Right lobe of liver (tissue), 6 donors: ENCODE data around the gene FGFR4. TPM values are rescaled to one million over a fixed set of nuclear protein-coding genes. Genes with fewer than 3 reads are reported as not detected.

Source experiments
- ATAC-seq, 4 donors: fragments of 200-7000 bp; cut with Tn5 transposase; one replicate each; pipeline ENCODE4 v1.9.1; 2020; ENCODE audit warnings: mild to moderate bottlenecking in 4 of 4, moderate library complexity in 4 of 4
- DNase-seq, 3 donors: peaks; one replicate each; pipeline ENCODE4 v3.0.0-alpha.2; 2020
- H3K27ac ChIP-seq, 3 donors: fragments of 200-600 bp; one replicate each; pipeline ENCODE4 v1.8.0; 2022
- H3K27me3 ChIP-seq, 2 donors: fragments of 200-600 bp; one replicate each; pipeline ENCODE4 v1.8.0; 2022
- H3K36me3 ChIP-seq, 4 donors: fragments of 200-600 bp; sonication (generic) in 1 of 4; one replicate each; pipeline versions ENCODE4 v1.5.1 to v1.8.0; 2017 to 2022; ENCODE audit warnings: control low read depth in 1 of 4
- H3K4me1 ChIP-seq, 4 donors: fragments of 200-600 bp; sonication (generic) in 1 of 4; one replicate each; pipeline versions ENCODE4 v1.5.1 to v1.8.0; 2017 to 2022; ENCODE audit warnings: control low read depth in 1 of 4
- H3K4me3 ChIP-seq, 3 donors: fragments of 200-600 bp; one replicate each; pipeline ENCODE4 v1.8.0; 2022
- H3K9me3 ChIP-seq, 4 donors: fragments of 200-600 bp; sonication (generic) in 1 of 4; one replicate each; pipeline versions ENCODE4 v1.5.1 to v1.8.0; 2017 to 2022; ENCODE audit warnings: control low read depth in 1 of 4
- CTCF ChIP-seq, 4 donors: fragments of 200-600 bp in 3 of 4; fragments of 450-650 bp in 1 of 4; IDR thresholded peaks; one replicate each; pipeline versions ENCODE4 v1.5.1 to v1.8.0; 2016 to 2022; ENCODE audit warnings: antibody characterized with exemption in 4 of 4, mild to moderate bottlenecking in 2 of 4
- POLR2A ChIP-seq: fragments of 450-650 bp; IDR thresholded peaks from one replicate; pipeline ENCODE4 v1.6.1; 2017; ENCODE audit warnings: antibody characterized with exemption, mild to moderate bottlenecking
- WGBS: methylation state at CpG from one replicate; pipeline ENCODE4 v1.1.6; 2018; ENCODE audit warnings: low coverage, low lambda C conversion rate; ENCODE audit not compliant: insufficient coverage; ENCODE audit errors: missing lambda C conversion rate; 5-methylcytosine and 5-hydroxymethylcytosine counted together
- intact Hi-C, 2 donors: fragments of 100-400 bp; cut with DNase I; formaldehyde crosslinking; loops; one replicate each; pipeline versions ENCODE4 v1.11.2 to v1.14.1; 2022
- total RNA-seq, 6 experiments: library from RNA; depleted of rRNA in 2 of 6; stranded (reverse); fragments of >200 nt in 2 of 6; fragmentation: NEBNext Ultra II Directional in 3 of 6; extraction: Animal tissue kit (Norgen Biotek cat#: 25700) in 3 of 6; gene quantifications; one replicate each; pipeline versions ENCODE4 v1.1.0 to v1.2.4, GENCODE V29; 2016 to 2023
- donor health status: DM: no; HTN: yes; CAD: no.
- donor health status: DM: no; HTN: no; CAD: no.
- donor health status: DM: no; HTN: no; CAD: no.
- donor health status: DM: no; HTN: yes; CAD: no.
- donor health status: DM: no; HTN: yes; CAD: no.

The FGFR4 gene
- total RNA-seq, 6 experiments from 2014 or later = 38.9 to 73.3 (median 55.1) TPM

DNA sequence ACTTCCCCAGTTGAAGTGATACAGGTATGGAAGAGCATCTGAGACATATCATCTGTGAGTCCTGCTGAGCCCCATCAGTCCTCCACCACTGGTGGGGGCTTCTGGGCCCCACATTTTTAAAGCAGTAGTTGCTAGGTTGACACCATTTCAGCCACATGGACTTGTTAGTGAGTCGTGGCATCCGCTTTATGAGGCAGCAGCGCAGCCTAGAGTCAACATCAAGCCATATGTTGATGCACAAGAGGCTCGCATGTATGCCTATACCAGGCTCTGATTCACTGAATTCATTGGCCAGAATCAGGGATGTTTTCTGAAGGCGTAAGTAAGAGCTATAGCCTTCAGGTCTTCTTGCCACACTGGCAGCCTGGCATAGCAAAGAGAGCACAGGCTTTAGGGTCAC, 37.4 kb upstream of the FGFR4 start:
- intact Hi-C loops = no loop called here
- Histone ChIP-seq H3K4me3 (no peak overlapping the region), H3K36me3 (peaks cover 0 to 22% (median 7%) of the 10 kb centered on the region in 4 donors), H3K27ac (no peak overlapping the region), H3K27me3 (no peaks in the 10 kb centered on the region), H3K9me3 (no peaks in the 10 kb centered on the region), H3K4me1 (no peaks in the 10 kb centered on the region)
- TF ChIP-seq POLR2A (no peak), CTCF (IDR thresholded peaks at IDR 0.05) (no peak)
- no peak for ATAC-seq
- DNase-seq = no peak
- 80% methylated on average over 5 of the region's 5 CpGs for WGBS

DNA sequence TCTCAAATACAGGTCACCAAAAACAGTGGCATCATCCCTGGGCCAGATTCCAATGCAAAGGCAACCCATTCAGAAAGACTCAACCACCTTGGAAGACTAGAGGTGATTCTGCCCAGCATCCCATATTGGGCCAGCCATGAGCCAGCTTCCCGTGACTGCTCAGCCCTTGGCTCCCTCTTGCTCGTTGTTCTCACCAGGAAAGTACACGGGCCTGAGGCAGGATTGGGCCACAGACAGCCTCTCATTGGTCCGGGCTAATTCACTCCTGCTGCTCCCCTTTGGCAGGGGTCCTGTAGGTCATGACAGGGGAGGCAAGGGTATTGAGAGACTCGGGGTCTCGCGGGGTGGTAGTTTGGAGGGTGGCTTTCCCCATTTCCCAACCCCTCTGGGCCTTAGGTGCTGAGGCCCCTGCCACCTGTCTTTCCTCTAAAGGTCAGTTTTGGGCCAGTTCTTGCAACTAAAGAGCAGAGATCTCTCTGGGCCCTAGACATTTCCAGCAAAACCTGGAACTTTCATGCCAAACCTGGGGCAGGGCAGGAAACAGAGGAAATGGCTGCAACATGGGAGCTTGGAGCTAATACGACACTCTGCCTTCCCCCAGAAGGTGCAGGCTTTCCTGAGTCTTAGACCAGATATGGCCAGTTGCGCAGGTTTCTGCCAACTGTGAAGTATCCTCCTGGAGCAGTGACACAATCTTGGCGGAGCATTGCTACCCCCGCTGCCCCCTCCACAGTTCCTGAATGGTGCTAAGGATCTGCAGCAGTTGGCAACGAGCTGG, 22.0 kb upstream of the FGFR4 start:
- no peaks in the 10 kb centered on the region for H3K9me3 ChIP-seq
- WGBS = 93% methylated on average over 2 of the region's 12 CpGs
- no peak for DNase-seq
- intact Hi-C loops = no loop called here
- H3K27ac ChIP-seq = no peak overlapping the region
- H3K4me1 ChIP-seq = no peaks in the 10 kb centered on the region
- no peak for TF ChIP-seq POLR2A
- no peak for TF ChIP-seq CTCF (IDR thresholded peaks at IDR 0.05)
- H3K4me3 ChIP-seq = no peak overlapping the region
- no peak for ATAC-seq
- no peaks in the 10 kb centered on the region for H3K27me3 ChIP-seq
- peaks cover 0 to 2% (median 0%) of the 10 kb centered on the region in 4 donors for H3K36me3 ChIP-seq

DNA sequence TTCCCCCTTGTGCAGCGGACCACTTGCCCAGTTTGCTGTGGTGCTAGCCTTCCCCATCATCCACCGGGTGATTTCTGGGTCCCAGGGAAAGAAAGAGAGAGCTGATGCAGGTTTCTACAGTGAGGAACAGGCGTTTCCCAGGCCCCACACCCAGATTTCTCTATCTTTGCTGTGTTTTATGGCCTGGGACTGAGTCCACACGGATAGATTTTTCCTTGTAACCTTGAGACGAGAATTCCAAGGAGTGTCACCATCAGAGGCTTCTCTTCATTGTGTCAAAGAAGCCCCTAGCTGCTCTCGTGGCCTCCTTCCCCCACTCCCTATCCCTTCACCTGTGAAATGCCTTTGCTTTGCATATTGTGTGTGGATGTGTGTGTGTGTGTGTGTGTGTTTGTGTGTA, 21.2 kb upstream of the FGFR4 start:
- no peaks in the 10 kb centered on the region for H3K4me1 ChIP-seq
- no peak for ATAC-seq
- H3K9me3 ChIP-seq = no peaks in the 10 kb centered on the region
- H3K36me3 ChIP-seq = peaks cover 0 to 2% (median 0%) of the 10 kb centered on the region in 4 donors
- no peaks in the 10 kb centered on the region for H3K27me3 ChIP-seq
- 76% methylated on average over 5 of the region's 6 CpGs for WGBS
- no peak overlapping the region for H3K27ac ChIP-seq
- no peak for DNase-seq
- H3K4me3 ChIP-seq = no peak overlapping the region
- TF ChIP-seq CTCF (IDR thresholded peaks at IDR 0.05) = no peak
- no peak for TF ChIP-seq POLR2A
- intact Hi-C loops = no loop called here

DNA sequence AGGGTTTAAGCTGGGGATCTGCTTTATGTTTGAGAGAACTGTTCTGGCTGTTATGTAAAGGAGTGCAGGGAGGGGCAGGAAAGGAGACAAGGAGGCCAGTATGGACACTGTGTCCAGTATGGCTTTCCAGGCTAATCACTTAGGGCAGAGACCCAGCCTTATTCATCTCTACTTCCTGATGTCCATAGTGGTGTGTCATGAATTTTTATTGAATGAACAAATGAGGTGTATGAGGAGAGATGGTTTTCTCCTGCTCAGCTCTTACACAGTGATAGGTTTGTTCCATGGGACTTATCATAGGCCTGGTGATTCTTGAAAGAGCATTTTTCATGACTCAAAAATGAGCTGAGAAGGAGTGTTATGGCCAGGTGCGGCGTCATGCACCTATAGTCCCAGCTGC, 20.5 kb upstream of the FGFR4 start:
- intact Hi-C loops = no loop called here
- Histone ChIP-seq H3K36me3 (peaks cover 0 to 2% (median 0%) of the 10 kb centered on the region in 4 donors), H3K9me3 (no peaks in the 10 kb centered on the region), H3K27ac (no peak overlapping the region), H3K4me3 (no peak overlapping the region), H3K27me3 (no peaks in the 10 kb centered on the region), H3K4me1 (no peaks in the 10 kb centered on the region)
- no peak for ATAC-seq
- no CpG with 5 or more reads among the region's 2 CpGs for WGBS
- TF ChIP-seq CTCF (IDR thresholded peaks at IDR 0.05) = no peak
- no peak for TF ChIP-seq POLR2A
- no peak for DNase-seq
